GM12801 (cell line): ENCODE measurements around the gene SCFD2.

Experiments used
- TF ChIP-seq, protein P1 (sequence below): IDR thresholded peaks from one replicate; pipeline ENCODE4 v1.5.1; 2011; ENCODE audit warnings: control low read depth; ENCODE audit not compliant: insufficient read length; ENCODE audit errors: extremely low read depth

SCFD2 gene

GRCh38 chr4:52994567-52994966 is 371.3 kb downstream of the SCFD2 start:
- TF ChIP-seq, protein P1, sequence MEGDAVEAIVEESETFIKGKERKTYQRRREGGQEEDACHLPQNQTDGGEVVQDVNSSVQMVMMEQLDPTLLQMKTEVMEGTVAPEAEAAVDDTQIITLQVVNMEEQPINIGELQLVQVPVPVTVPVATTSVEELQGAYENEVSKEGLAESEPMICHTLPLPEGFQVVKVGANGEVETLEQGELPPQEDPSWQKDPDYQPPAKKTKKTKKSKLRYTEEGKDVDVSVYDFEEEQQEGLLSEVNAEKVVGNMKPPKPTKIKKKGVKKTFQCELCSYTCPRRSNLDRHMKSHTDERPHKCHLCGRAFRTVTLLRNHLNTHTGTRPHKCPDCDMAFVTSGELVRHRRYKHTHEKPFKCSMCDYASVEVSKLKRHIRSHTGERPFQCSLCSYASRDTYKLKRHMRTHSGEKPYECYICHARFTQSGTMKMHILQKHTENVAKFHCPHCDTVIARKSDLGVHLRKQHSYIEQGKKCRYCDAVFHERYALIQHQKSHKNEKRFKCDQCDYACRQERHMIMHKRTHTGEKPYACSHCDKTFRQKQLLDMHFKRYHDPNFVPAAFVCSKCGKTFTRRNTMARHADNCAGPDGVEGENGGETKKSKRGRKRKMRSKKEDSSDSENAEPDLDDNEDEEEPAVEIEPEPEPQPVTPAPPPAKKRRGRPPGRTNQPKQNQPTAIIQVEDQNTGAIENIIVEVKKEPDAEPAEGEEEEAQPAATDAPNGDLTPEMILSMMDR, result no peak

- TF ChIP-seq, protein P1, result no peak
Observed at GRCh38 chr4:52993771-52994170, 372.1 kb downstream of the SCFD2 start.

DNA sequence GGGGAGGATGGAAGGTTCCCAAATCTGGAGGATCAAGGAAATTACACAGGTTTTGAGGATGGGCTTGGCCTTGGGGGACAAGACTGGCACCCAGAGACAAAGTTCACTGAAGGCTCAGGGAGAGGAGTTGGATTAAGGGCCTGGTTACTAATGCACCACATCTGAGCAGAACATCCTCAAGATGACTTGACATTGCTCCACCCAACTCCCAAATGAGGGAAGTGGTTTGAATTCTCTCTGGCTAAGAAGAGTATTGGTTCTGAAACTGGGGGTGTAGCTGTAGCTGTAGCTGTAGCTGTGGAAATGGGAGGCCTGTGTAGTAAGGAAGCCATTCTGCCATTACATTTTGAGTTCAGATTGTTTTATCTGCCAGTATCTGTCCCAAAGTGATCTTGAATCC is 374.4 kb downstream of the SCFD2 start:
- TF ChIP-seq, protein P1, result no peak

DNA sequence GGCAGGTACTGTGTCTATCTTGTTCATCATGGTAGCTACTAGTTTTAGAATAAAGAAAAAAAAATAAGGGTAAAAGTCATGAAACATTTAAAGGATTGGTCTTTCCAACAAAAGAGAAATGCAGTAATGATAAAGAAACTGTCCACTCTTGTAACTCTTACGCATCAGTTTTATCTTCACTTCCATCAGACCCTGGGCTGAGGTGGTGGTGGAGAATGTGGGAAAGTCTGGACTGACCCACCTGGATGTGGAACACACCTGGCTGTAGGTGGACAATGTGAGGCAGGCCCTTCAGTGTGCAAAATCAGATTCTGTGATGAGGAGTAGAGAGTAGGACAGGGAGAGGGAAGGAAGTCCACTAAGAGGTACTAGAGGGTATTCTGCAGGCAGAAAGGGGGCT is 375.2 kb downstream of the SCFD2 start:
- TF ChIP-seq, protein P1, result no peak

DNA sequence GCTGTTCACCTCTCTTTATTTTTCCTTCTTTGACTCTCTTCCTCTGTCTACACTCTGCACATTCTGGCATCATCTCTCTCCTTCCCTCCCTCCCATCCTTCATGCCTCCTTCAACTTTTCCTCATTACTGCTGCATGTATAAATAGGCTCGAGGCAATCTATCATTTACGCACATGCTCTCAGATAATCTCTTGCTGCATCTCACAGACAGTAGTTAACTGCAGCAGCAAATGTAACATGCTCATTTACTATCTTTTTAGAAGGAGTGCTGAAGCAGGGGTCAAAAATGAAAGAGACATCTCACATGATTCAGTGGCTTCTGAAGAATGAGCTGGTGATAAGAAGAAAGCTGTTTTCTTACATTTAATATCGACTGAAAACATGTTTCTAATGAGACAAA is 376.0 kb downstream of the SCFD2 start:
- TF ChIP-seq, protein P1, result no peak

DNA sequence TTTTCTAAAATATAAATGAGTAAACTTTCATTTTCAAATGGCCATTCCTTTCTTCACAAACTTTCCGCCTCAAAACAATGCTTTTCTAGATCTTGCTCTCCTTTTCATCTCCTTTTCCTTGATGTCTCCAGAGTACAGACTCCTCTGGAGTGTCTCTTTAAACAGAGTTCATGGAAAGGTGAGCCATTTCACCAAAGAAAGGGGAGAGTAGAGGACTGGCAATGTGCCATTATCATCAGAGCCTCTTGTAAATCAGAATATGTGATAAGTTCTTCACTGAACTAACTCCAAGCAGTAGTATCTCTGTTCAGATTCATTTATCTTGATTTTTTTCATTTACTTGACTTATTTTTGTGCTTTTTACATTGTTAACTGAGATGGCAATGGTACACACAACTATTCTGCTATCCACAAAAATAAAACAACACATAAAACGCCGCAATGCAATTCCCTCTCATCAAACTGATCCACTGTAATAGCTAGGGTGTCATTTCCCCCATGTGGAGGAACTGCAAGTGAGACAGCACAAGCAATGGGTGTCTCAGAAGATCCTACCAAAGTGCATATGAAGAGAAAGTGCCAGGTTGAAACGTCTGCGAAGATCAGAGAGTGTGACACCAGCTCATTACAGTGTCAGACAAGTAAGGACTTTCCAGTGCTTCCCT is 378.3 kb downstream of the SCFD2 start:
- TF ChIP-seq, protein P1, result no peak

DNA sequence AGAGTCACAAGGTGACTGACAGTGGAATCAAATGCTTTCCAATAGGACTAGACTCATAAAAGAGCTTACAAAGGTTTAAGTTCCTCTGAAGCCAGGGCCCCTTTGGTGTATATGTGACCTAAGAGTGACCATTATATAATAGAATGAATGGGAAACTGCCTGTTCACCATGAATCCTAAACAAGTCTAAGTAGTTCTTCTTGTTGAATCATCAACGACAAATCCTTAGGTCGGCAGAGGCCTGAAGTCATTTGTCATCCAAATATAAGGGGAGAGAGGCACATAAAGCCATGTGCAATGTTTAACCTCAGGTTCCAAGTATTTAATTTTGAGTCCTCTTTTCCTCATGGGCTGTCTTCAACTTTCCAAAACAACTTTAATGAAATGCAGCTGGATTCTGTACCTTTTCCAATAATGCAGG is 381.4 kb downstream of the SCFD2 start:
- TF ChIP-seq, protein P1, result no peak
